MM.1S (cell line): Measurements from ENCODE around the gene AGPAT1.

Experiments used
- DNase-seq: peaks from one replicate; pipeline ENCODE4 v3.0.0-alpha.2; 2015
- H2AFZ ChIP-seq: fragments of 300-600 bp; sonication (generic); 2 replicates; pipeline ENCODE4 v1.6.0; 2016; ENCODE audit warnings: antibody characterized with exemption, low read length
- H3F3A ChIP-seq: fragments of 300-600 bp; sonication (generic); 2 replicates; pipeline ENCODE4 v1.6.1; 2016; ENCODE audit warnings: mild to moderate bottlenecking, antibody characterized with exemption, low read length, moderate library complexity, mixed read lengths; ENCODE audit not compliant: insufficient read depth
- H3K27ac ChIP-seq: fragments of 300-600 bp; sonication (generic); 2 replicates; pipeline ENCODE4 v1.5.1; 2016; ENCODE audit warnings: mild to moderate bottlenecking, low read length
- H3K27me3 ChIP-seq: fragments of 300-600 bp; sonication (generic); replicated peaks from 2 replicates; pipeline ENCODE4 v1.6.0; 2016; ENCODE audit warnings: low read length; ENCODE audit not compliant: insufficient read depth
- H3K36me3 ChIP-seq: fragments of 300-600 bp; sonication (generic); replicated peaks from 2 replicates; pipeline ENCODE4 v1.6.1; 2016; ENCODE audit warnings: mild to moderate bottlenecking, low read length, mixed read lengths; ENCODE audit not compliant: insufficient read depth
- H3K4me1 ChIP-seq: fragments of 300-600 bp; sonication (generic); 2 replicates; pipeline ENCODE4 v1.6.1; 2016; ENCODE audit warnings: low read length, mixed read lengths
- H3K4me2 ChIP-seq: fragments of 300-600 bp; sonication (generic); 2 replicates; pipeline ENCODE4 v1.6.0; 2016; ENCODE audit warnings: low read depth, low read length
- H3K4me3 ChIP-seq: fragments of 300-600 bp; sonication (generic); 2 replicates; pipeline ENCODE4 v1.5.1; 2016; ENCODE audit warnings: low read length, mixed read lengths
- H3K79me2 ChIP-seq: fragments of 300-600 bp; sonication (generic); 2 replicates; pipeline ENCODE4 v1.6.1; 2016; ENCODE audit warnings: mixed run types, low read length, mixed read lengths
- H3K9ac ChIP-seq: fragments of 300-600 bp; sonication (generic); 2 replicates; pipeline ENCODE4 v1.6.1; 2016; ENCODE audit warnings: low read length, mixed read lengths
- H3K9me2 ChIP-seq: fragments of 300-600 bp; sonication (generic); replicated peaks from 2 replicates; pipeline ENCODE4 v1.6.1; 2016; ENCODE audit warnings: mild to moderate bottlenecking, low read length, mixed read lengths; ENCODE audit not compliant: insufficient read depth
- H3K9me3 ChIP-seq: fragments of 300-600 bp; sonication (generic); replicated peaks from 2 replicates; pipeline ENCODE4 v1.6.1; 2016; ENCODE audit warnings: mild to moderate bottlenecking, low read length, mixed read lengths; ENCODE audit not compliant: insufficient read depth
- H4K20me1 ChIP-seq: fragments of 300-600 bp; sonication (generic); 2 replicates; pipeline ENCODE4 v1.6.1; 2016; ENCODE audit warnings: mild to moderate bottlenecking, low read length, moderate library complexity, mixed read lengths; ENCODE audit not compliant: insufficient read depth
- CTCF ChIP-seq: fragments of 300-600 bp; sonication (generic); IDR thresholded peaks from 2 replicates; pipeline ENCODE4 v1.5.1; 2016; ENCODE audit warnings: antibody characterized with exemption, low read length, mixed read lengths
- EZH2 ChIP-seq: fragments of 300-600 bp; sonication (generic); optimal IDR thresholded peaks from 2 replicates; pipeline ENCODE3; 2017; ENCODE audit warnings: low read depth, mild to moderate bottlenecking, antibody characterized with exemption, low read length, mixed read lengths
- EZH2phosphoT487 ChIP-seq: fragments of 300-600 bp; sonication (generic); IDR thresholded peaks from 2 replicates; pipeline ENCODE4 v1.6.1; 2018; ENCODE audit warnings: antibody characterized with exemption, low read length

AGPAT1 gene

GRCh38 chr6:32137454-32137853 is 38.4 kb downstream of the AGPAT1 start:
- Histone ChIP-seq H3K9ac (no peak overlapping the region), H3F3A (no peaks in the 10 kb centered on the region), H3K27me3 (peaks cover 28% of the 10 kb centered on the region)

GRCh38 chr6:32133786-32134185 is 42.1 kb downstream of the AGPAT1 start:
- H2AFZ ChIP-seq, result no peak overlapping the region

More at GRCh38 chr6:32137454-32137853, 38.4 kb downstream of the AGPAT1 start:
- Histone ChIP-seq H3K9me3 (no peaks in the 10 kb centered on the region), H3K4me2 (no peak overlapping the region), H3K36me3 (no peaks in the 10 kb centered on the region), H3K4me3 (no peak overlapping the region), H3K79me2 (no peaks in the 10 kb centered on the region), H4K20me1 (no peaks in the 10 kb centered on the region), H3K27ac (no peak overlapping the region), H3K9me2 (no peaks in the 10 kb centered on the region), H2AFZ (no peak overlapping the region), H3K4me1 (no peaks in the 10 kb centered on the region)
- TF ChIP-seq EZH2phosphoT487 (no peak), EZH2 (no peak), CTCF (no peak)
- DNase-seq, result no peak

GRCh38 chr6:32132110-32132509 is 43.8 kb downstream of the AGPAT1 start:
- Histone ChIP-seq H3F3A (no peaks in the 10 kb centered on the region), H2AFZ (no peak overlapping the region), H3K4me1 (peaks cover 13% of the 10 kb centered on the region)

More at GRCh38 chr6:32133786-32134185, 42.1 kb downstream of the AGPAT1 start:
- peaks cover 10% of the 10 kb centered on the region for H3K79me2 ChIP-seq
- no peak overlapping the region for H3K4me2 ChIP-seq
- H3K4me1 ChIP-seq, result peaks cover 6% of the 10 kb centered on the region
- H3F3A ChIP-seq, result no peaks in the 10 kb centered on the region
- H3K9me3 ChIP-seq, result no peaks in the 10 kb centered on the region
- no peak overlapping the region for H3K4me3 ChIP-seq
- no peaks in the 10 kb centered on the region for H3K36me3 ChIP-seq
- H3K27ac ChIP-seq, result no peak overlapping the region
- H4K20me1 ChIP-seq, result no peaks in the 10 kb centered on the region
- H3K9me2 ChIP-seq, result no peaks in the 10 kb centered on the region
- no peak for TF ChIP-seq EZH2phosphoT487
- no peak for TF ChIP-seq CTCF
- no peak for TF ChIP-seq EZH2
- peaks cover 28% of the 10 kb centered on the region for H3K27me3 ChIP-seq
- no peak for DNase-seq
- H3K9ac ChIP-seq, result no peak overlapping the region

More at GRCh38 chr6:32132110-32132509, 43.8 kb downstream of the AGPAT1 start:
- no peak overlapping the region for H3K4me3 ChIP-seq
- DNase-seq, result no peak
- peaks cover 28% of the 10 kb centered on the region for H3K27me3 ChIP-seq
- H4K20me1 ChIP-seq, result no peaks in the 10 kb centered on the region
- H3K9me2 ChIP-seq, result no peaks in the 10 kb centered on the region
- H3K79me2 ChIP-seq, result peaks cover 23% of the 10 kb centered on the region
- H3K36me3 ChIP-seq, result no peaks in the 10 kb centered on the region
- no peak overlapping the region for H3K27ac ChIP-seq
- TF ChIP-seq EZH2 (no peak), EZH2phosphoT487 (no peak), CTCF (no peak)
- no peak overlapping the region for H3K4me2 ChIP-seq
- no peaks in the 10 kb centered on the region for H3K9me3 ChIP-seq
- H3K9ac ChIP-seq, result no peak overlapping the region
